ENCODE measurements around the gene POU6F2.

DNA sequence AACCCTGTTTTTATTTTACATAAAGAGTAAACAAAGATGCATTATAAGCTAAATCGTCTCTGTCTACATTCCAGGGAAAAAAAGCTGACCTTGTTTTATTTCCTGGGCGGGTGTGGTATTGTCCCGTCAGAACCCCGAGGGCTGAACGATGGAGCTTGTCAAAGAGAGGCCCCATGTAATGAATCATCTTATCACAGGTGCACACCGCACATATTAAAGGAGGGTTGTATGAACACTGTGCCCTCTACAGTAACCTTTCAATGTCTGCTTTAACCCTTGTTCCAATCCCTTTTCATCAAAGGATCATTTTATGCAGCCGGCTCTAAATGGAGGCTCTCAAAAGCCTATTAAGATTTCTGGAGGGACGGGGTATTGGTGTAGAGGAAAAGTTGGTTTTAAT is 430.0 kb downstream of the POU6F2 start:
- TF ChIP-seq, protein P1, sequence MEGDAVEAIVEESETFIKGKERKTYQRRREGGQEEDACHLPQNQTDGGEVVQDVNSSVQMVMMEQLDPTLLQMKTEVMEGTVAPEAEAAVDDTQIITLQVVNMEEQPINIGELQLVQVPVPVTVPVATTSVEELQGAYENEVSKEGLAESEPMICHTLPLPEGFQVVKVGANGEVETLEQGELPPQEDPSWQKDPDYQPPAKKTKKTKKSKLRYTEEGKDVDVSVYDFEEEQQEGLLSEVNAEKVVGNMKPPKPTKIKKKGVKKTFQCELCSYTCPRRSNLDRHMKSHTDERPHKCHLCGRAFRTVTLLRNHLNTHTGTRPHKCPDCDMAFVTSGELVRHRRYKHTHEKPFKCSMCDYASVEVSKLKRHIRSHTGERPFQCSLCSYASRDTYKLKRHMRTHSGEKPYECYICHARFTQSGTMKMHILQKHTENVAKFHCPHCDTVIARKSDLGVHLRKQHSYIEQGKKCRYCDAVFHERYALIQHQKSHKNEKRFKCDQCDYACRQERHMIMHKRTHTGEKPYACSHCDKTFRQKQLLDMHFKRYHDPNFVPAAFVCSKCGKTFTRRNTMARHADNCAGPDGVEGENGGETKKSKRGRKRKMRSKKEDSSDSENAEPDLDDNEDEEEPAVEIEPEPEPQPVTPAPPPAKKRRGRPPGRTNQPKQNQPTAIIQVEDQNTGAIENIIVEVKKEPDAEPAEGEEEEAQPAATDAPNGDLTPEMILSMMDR (IDR thresholded peaks at IDR 0.05), result no peak
- no peak for TF ChIP-seq ZFX (IDR thresholded peaks at IDR 0.05; ENCODE audit: borderline replicate concordance)

Data from 22Rv1 (cell line).